Measurements from ENCODE around the gene TSC22D4. TPM values are rescaled to one million over a fixed set of nuclear protein-coding genes. Genes with fewer than 3 reads are reported as not detected.

The TSC22D4 gene
- total and polyA plus RNA-seq, 2 experiments from 2014 or later, result 14.6 to 24.9 TPM

GRCh38 chr7:100423315-100423714 is 55.7 kb downstream of the TSC22D4 start:
- Mint-ChIP-seq H3K4me1 (no peaks in the 10 kb centered on the region), H3K27ac (no peak overlapping the region), H3K4me3 (no peak overlapping the region), H3K27me3 (ENCODE audit: insufficient read depth, low read depth, poor library complexity) (peaks cover 15% of the 10 kb centered on the region), H3K36me3 (ENCODE audit: low read depth) (0 out of 3 replicates have a peak, but pooled peaks cover 3% of the 10 kb centered on the region), H3K9me3 (peaks cover 8% of the 10 kb centered on the region; the same call in 2 of the 3 replicates)
- no peak for TF ChIP-seq POLR2AphosphoS5 (IDR thresholded peaks at IDR 0.05; ENCODE audit: low read depth)
- TF ChIP-seq REST (IDR thresholded peaks at IDR 0.05; ENCODE audit: unreplicated experiment), result no peak
- no peak for TF ChIP-seq STAT1 (IDR thresholded peaks at IDR 0.05; ENCODE audit: unreplicated experiment)
- no peak for TF ChIP-seq ETS1 (IDR thresholded peaks at IDR 0.05)
- no peak for TF ChIP-seq EZH2 (IDR thresholded peaks at IDR 0.05; ENCODE audit: low read depth, unreplicated experiment)
- TF ChIP-seq ZNF462 (CRISPR knock-in tag; IDR thresholded peaks at IDR 0.05), result no peak
- no peak for TF ChIP-seq CREB1 (CRISPR knock-in tag; IDR thresholded peaks at IDR 0.05; ENCODE audit: low read depth)
- TF ChIP-seq ZNF331 (CRISPR knock-in tag; IDR thresholded peaks at IDR 0.05; ENCODE audit: low read depth), result no peak
- no peak for TF ChIP-seq JUNB (IDR thresholded peaks at IDR 0.05; ENCODE audit: unreplicated experiment)
- no peak for TF ChIP-seq EZH2phosphoT487 (IDR thresholded peaks at IDR 0.05; ENCODE audit: unreplicated experiment)
- TF ChIP-seq CTCF (conservative IDR thresholded peaks at IDR 0.05; ENCODE audit: low read depth in 2 of 2), result no peak
- no peak for TF ChIP-seq NANOG (IDR thresholded peaks at IDR 0.05; ENCODE audit: borderline replicate concordance)
- no peak for TF ChIP-seq ZNF114 (CRISPR knock-in tag; IDR thresholded peaks at IDR 0.05)
- H3K4me3 ChIP-seq, result no peak overlapping the region
- no peaks in the 10 kb centered on the region for H3K79me2 ChIP-seq (replicated peaks; ENCODE audit: insufficient read depth)
- no peak overlapping the region for H3K27ac ChIP-seq (ENCODE audit: low read depth)
- H3K4me1 ChIP-seq (ENCODE audit: insufficient read depth), result no peaks in the 10 kb centered on the region
- ATAC-seq (no peak), DNase-seq (ENCODE audit: low spot score) (no peak)
- no peaks in the 10 kb centered on the region; the same call in 1 of the 2 replicates for H4K20me1 ChIP-seq (replicated peaks; ENCODE audit: insufficient read depth)
- no peaks in the 10 kb centered on the region for H3F3A ChIP-seq (replicated peaks; ENCODE audit: low read depth)
- H2AFZ ChIP-seq, result no peak overlapping the region
- H3K9me2 ChIP-seq (ENCODE audit: insufficient read depth), result 0 out of 2 replicates have a peak, but pooled peaks cover 3% of the 10 kb centered on the region
- H3K4me2 ChIP-seq, result no peak overlapping the region
- H3K27me3 ChIP-seq (ENCODE audit: insufficient read depth), result peaks cover 9% of the 10 kb centered on the region
- no peaks in the 10 kb centered on the region for H3K36me3 ChIP-seq (ENCODE audit: insufficient read depth)
